Omental fat pad (tissue), 4 donors: ENCODE data around the gene RAB4A. TPM values are rescaled to one million over a fixed set of nuclear protein-coding genes. Genes with fewer than 3 reads are reported as not detected.

Source experiments
- ATAC-seq: fragments of 150-250 bp; one replicate; pipeline ENCODE4 v1.9.1; 2016; ENCODE audit warnings: mild to moderate bottlenecking, moderate library complexity; ENCODE audit not compliant: low FRiP score
- DNase-seq: peaks from one replicate; pipeline ENCODE4 v3.0.0-alpha.2; 2019; ENCODE audit warnings: low spot score
- CTCF ChIP-seq, 3 donors: fragments of 450-650 bp; IDR thresholded peaks; one replicate each; pipeline ENCODE4 v1.5.1; 2016 to 2017; ENCODE audit warnings: antibody characterized with exemption in 3 of 3, mild to moderate bottlenecking in 3 of 3, moderate library complexity in 2 of 3
- total RNA-seq, 4 donors: library from RNA; depleted of rRNA; stranded (reverse); fragments of >200 nt; gene quantifications; one replicate each; pipeline ENCODE4 v1.1.0, GENCODE V29; 2016

Gene RAB4A
- total RNA-seq, 4 donors from 2014 or later = 20.5 to 30.9 (median 30.0) TPM

GRCh38 chr1:229227298-229227919, 43.5 kb upstream of the RAB4A start:
- ATAC-seq (peak; percentile 55), DNase-seq (peak; percentile 68)
- no peak for TF ChIP-seq CTCF (IDR thresholded peaks at IDR 0.05)

GRCh38 chr1:229228522-229228921, 42.4 kb upstream of the RAB4A start:
- DNase-seq = no peak
- no peak for TF ChIP-seq CTCF (IDR thresholded peaks at IDR 0.05)
- no peak for ATAC-seq

DNA sequence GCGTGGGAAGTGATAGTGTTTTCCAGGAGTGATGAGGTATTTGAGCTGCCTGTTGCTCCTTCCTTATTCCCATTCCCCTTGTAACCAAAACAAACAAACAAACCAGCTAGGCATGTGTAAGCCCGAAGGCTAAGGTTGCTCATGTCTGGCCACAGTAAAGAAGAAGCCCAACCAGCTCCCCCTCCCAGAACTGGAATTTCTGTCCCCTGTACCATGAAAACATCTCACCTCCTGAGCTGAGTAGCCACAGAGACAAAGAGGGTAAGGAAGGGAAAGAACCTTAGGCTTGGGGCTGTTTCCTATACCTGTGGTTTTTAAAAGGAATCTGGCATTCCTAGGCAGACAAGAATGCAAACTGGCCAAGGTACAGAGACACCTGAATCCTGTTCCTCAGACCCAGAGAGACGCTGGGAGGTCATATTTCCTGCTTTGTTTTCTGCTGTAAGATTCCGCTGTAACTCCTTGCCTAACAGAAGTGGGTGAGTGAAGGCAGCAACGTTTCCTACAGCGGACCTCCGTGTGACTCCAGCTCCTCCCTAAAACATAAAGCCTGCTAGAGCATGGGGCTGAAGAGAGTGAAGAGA, 41.7 kb upstream of the RAB4A start:
- TF ChIP-seq CTCF (IDR thresholded peaks at IDR 0.05) = no peak
- no peak for DNase-seq
- peak; percentile 34 for ATAC-seq

DNA sequence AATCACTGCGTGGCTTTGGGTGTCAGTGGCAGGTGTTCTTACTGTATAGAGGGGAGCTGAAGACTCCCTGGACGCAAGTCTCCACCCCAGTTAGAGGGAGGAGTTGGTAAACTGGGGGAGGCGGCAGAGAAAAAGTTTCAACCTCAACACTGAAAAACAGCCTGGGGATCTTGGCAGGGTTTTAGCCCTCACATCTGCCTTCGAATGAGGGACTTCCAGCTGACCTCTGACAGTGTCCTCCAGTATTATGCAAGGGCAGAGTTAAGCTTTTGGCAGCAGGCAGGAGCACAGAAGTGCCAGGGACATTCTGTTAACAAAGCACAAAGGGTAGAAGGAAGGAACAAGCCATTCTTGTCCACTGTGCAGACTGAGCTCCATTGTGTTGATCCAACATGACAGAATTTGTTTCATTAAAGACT, 41.2 kb upstream of the RAB4A start:
- DNase-seq (no peak), ATAC-seq (peak; percentile 22)
- TF ChIP-seq CTCF (IDR thresholded peaks at IDR 0.05) = no peak

DNA sequence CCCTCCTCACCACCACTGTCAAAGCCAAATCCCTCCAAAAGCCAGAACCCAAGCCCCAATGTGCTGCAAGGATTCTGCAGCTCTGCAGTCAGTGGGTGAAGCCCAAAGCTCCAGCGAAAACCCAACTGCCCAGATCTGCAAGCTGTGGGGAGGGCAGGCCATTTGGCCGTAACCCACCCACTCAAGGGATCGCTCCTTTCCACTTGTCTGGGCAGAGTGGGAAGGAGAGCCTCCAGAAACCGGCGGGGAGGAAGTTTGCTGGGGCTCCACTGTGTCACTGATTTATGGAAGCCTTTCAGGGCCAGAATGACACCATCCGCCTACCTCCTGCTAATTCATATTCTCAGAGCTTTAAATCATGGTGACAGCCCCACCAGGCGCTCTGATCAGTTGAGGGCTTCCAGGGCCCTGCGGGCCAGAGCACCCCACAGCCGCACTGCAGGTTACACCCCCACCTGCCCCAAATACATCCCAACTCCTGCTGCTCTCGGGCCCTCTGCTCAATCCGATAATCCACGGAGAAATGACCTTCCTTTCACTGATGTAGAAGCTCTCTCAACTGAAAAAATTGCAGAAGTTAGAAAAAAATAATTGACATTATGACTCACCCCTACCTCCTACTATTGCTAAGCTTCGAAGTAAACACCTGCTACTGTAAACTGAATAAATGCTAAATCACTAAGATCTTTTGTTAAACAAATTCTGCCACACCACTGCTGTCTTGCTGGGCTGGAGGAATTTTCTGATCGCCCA, 40.6 kb upstream of the RAB4A start:
- no peak for TF ChIP-seq CTCF (IDR thresholded peaks at IDR 0.05)
- DNase-seq = no peak
- no peak for ATAC-seq

GRCh38 chr1:229230893-229231753, 39.8 kb upstream of the RAB4A start:
- DNase-seq = no peak
- TF ChIP-seq CTCF (IDR thresholded peaks at IDR 0.05) = no peak
- no peak for ATAC-seq
